ENCODE measurements around the gene C22orf39.

- TF ChIP-seq CTCF (IDR thresholded peaks at IDR 0.05): no peak
- no peak for TF ChIP-seq POLR2AphosphoS5 (IDR thresholded peaks at IDR 0.05; ENCODE audit: low read depth, low read length)
- no peak for TF ChIP-seq MAX (IDR thresholded peaks at IDR 0.05; ENCODE audit: low read depth)
- no peak for TF ChIP-seq PBX3 (IDR thresholded peaks at IDR 0.05)
- TF ChIP-seq RFX5 (IDR thresholded peaks at IDR 0.05; ENCODE audit: low read length): no peak
Measured at GRCh38 chr22:19476023-19476422, 28.5 kb upstream of the C22orf39 start.

Data from SK-N-SH (cell line).